Erythroblast (primary cell): Measurements from ENCODE around the gene CHD9NB.

ENCODE experiments used
- GATA1 ChIP-seq: IDR thresholded peaks from 2 replicates; pipeline ENCODE4 v1.6.1; 2011; ENCODE audit warnings: low read depth, mild to moderate bottlenecking, control low read depth, low read length, moderate library complexity
- POLR2A ChIP-seq: IDR thresholded peaks from 2 replicates; pipeline ENCODE4 v1.6.1; 2011; ENCODE audit warnings: mild to moderate bottlenecking, low read length

DNA sequence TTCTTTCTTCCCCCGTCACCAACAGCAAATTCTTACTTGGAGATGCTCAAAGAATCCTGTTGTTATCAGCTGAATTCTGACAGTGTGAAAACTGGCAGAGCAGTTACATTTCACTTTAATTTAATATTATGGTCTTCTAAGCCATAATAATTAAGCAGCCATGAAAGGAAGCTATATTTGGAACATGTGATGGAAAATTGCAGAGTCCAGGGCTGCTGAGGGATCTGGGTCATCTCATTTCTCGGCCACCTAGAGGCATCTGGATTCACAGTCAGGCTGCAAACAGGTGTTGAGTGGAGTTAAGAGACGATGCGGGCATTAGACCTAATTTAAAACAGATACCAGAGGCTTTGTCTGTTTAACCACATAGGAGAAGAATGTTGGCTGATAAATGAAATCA is 38.4 kb downstream of the CHD9NB start:
- TF ChIP-seq POLR2A: no peak
- no peak for TF ChIP-seq GATA1
